Skeletal muscle tissue (tissue), 4 donors: ENCODE data around the gene NLN. TPM values are rescaled to one million over a fixed set of nuclear protein-coding genes. Genes with fewer than 3 reads are reported as not detected.
"Not testable (repeated sequence)": the region's sequence is repeated elsewhere in the genome, so short reads cannot be mapped to it uniquely, and the experiment has no call there.

ENCODE experiments used
- H3K27ac ChIP-seq: one replicate; pipeline ENCODE4 v1.7.0; 2013; ENCODE audit warnings: mild to moderate bottlenecking, low read depth, low read length, inconsistent platforms
- H3K27me3 ChIP-seq, 3 donors: one replicate each; pipeline ENCODE4 v1.7.0; 2013; ENCODE audit warnings: low read length in 3 of 3; ENCODE audit not compliant: control insufficient read depth in 3 of 3, insufficient read depth in 3 of 3
- H3K36me3 ChIP-seq, 3 donors: one replicate each; pipeline ENCODE4 v1.7.0; 2013; ENCODE audit warnings: low read length in 3 of 3; ENCODE audit not compliant: control insufficient read depth in 3 of 3, insufficient read depth in 3 of 3
- H3K4me1 ChIP-seq, 3 donors: one replicate each; pipeline ENCODE4 v1.7.0; 2013; ENCODE audit warnings: low read length in 3 of 3, mild to moderate bottlenecking in 3 of 3; ENCODE audit not compliant: control insufficient read depth in 3 of 3, insufficient read depth in 3 of 3
- H3K4me3 ChIP-seq, 3 donors: one replicate each; pipeline ENCODE4 v1.7.0; 2013; ENCODE audit warnings: low read length in 3 of 3
- H3K9ac ChIP-seq, 3 donors: one replicate each; pipeline ENCODE4 v1.7.0; 2013; ENCODE audit warnings: low read length in 3 of 3, mild to moderate bottlenecking in 3 of 3, moderate library complexity in 2 of 3, low read depth in 1 of 3
- H3K9me3 ChIP-seq, 3 donors: one replicate each; pipeline ENCODE4 v1.7.0; 2013; ENCODE audit warnings: low read length in 3 of 3; ENCODE audit not compliant: control insufficient read depth in 3 of 3
- total RNA-seq: library from RNA; depleted of rRNA; stranded (reverse); fragments of >200 nt; gene quantifications from one replicate; pipeline ENCODE4 v1.2.3, GENCODE V29; 2014
- donor health status: Osteomylitis.

NLN gene
- total RNA-seq, 1 donor from 2014 or later = 18.8 TPM

GRCh38 chr5:65802820-65803219, 80.8 kb downstream of the NLN start:
- H3K36me3 ChIP-seq = peaks cover 0 to 9% (median 8%) of the 10 kb centered on the region in 3 donors
- H3K9me3 ChIP-seq = no peaks in the 10 kb centered on the region
- no peak overlapping the region for H3K9ac ChIP-seq
- H3K27ac ChIP-seq = no peak overlapping the region
- H3K27me3 ChIP-seq = no peaks in the 10 kb centered on the region
- no peak overlapping the region for H3K4me3 ChIP-seq
- peaks cover 0 to 3% (median 0%) of the 10 kb centered on the region in 3 donors for H3K4me1 ChIP-seq

- Histone ChIP-seq H3K27me3 (no peaks in the 10 kb centered on the region), H3K27ac (no peak overlapping the region), H3K4me1 (peaks cover 0 to 3% (median 0%) of the 10 kb centered on the region in 3 donors), H3K9ac (no peak overlapping the region), H3K4me3 (no peak overlapping the region), H3K9me3 (no peaks in the 10 kb centered on the region), H3K36me3 (peaks cover 0 to 3% (median 3%) of the 10 kb centered on the region in 3 donors)
Measured at GRCh38 chr5:65803699-65804391, 81.8 kb downstream of the NLN start.

GRCh38 chr5:65805089-65805488, 83.1 kb downstream of the NLN start:
- Histone ChIP-seq H3K4me3 (no peak overlapping the region), H3K4me1 (peaks cover 0 to 3% (median 0%) of the 10 kb centered on the region in 3 donors), H3K9ac (no peak overlapping the region), H3K9me3 (no peaks in the 10 kb centered on the region), H3K36me3 (peaks cover 0 to 12% (median 8%) of the 10 kb centered on the region in 3 donors), H3K27ac (no peak overlapping the region), H3K27me3 (no peaks in the 10 kb centered on the region)

- not testable (repeated sequence) for H3K27ac ChIP-seq, H3K9ac ChIP-seq, H3K4me3 ChIP-seq, H3K27me3 ChIP-seq, H3K9me3 ChIP-seq, H3K4me1 ChIP-seq
- peaks cover 4 to 14% (median 12%) of the 10 kb centered on the region in 3 donors for H3K36me3 ChIP-seq
Measured at GRCh38 chr5:65807494-65807893, 85.5 kb downstream of the NLN start.

GRCh38 chr5:65808251-65808741, 86.3 kb downstream of the NLN start:
- no peaks in the 10 kb centered on the region for H3K27me3 ChIP-seq
- no peak overlapping the region for H3K27ac ChIP-seq
- H3K9ac ChIP-seq = no peak overlapping the region
- peaks cover 6 to 14% (median 10%) of the 10 kb centered on the region in 3 donors for H3K36me3 ChIP-seq
- H3K9me3 ChIP-seq = no peaks in the 10 kb centered on the region
- H3K4me1 ChIP-seq = no peaks in the 10 kb centered on the region
- H3K4me3 ChIP-seq = no peak overlapping the region

GRCh38 chr5:65808818-65809217, 86.8 kb downstream of the NLN start:
- Histone ChIP-seq H3K36me3 (peaks cover 6 to 14% (median 10%) of the 10 kb centered on the region in 3 donors), H3K4me3 (no peak overlapping the region), H3K9ac (no peak overlapping the region), H3K27me3 (no peaks in the 10 kb centered on the region), H3K9me3 (no peaks in the 10 kb centered on the region), H3K27ac (no peak overlapping the region), H3K4me1 (no peaks in the 10 kb centered on the region)

- H3K9ac ChIP-seq = no peak overlapping the region
- H3K36me3 ChIP-seq = peaks cover 6 to 11% (median 10%) of the 10 kb centered on the region in 3 donors
- no peaks in the 10 kb centered on the region for H3K4me1 ChIP-seq
- H3K4me3 ChIP-seq = no peak overlapping the region
- H3K27me3 ChIP-seq = no peaks in the 10 kb centered on the region
- no peak overlapping the region for H3K27ac ChIP-seq
- no peaks in the 10 kb centered on the region for H3K9me3 ChIP-seq
Measured at GRCh38 chr5:65809817-65810531, 88.0 kb downstream of the NLN start.

GRCh38 chr5:65811004-65811403, 89.0 kb downstream of the NLN start:
- no peak overlapping the region for H3K4me3 ChIP-seq
- no peak overlapping the region for H3K9ac ChIP-seq
- H3K27ac ChIP-seq = no peak overlapping the region
- peaks cover 6 to 11% (median 10%) of the 10 kb centered on the region in 3 donors for H3K36me3 ChIP-seq
- no peaks in the 10 kb centered on the region for H3K27me3 ChIP-seq
- no peaks in the 10 kb centered on the region for H3K4me1 ChIP-seq
- H3K9me3 ChIP-seq = no peaks in the 10 kb centered on the region

GRCh38 chr5:65811885-65812284, 89.9 kb downstream of the NLN start:
- Histone ChIP-seq H3K4me3 (no peak overlapping the region), H3K27me3 (no peaks in the 10 kb centered on the region), H3K9ac (no peak overlapping the region), H3K36me3 (peaks cover 6 to 11% (median 10%) of the 10 kb centered on the region in 3 donors), H3K4me1 (no peaks in the 10 kb centered on the region), H3K27ac (no peak overlapping the region), H3K9me3 (no peaks in the 10 kb centered on the region)

GRCh38 chr5:65812648-65813047, 90.6 kb downstream of the NLN start:
- H3K27ac ChIP-seq = no peak overlapping the region
- H3K36me3 ChIP-seq = peaks cover 6 to 11% (median 10%) of the 10 kb centered on the region in 3 donors
- H3K4me3 ChIP-seq = no peak overlapping the region
- H3K9ac ChIP-seq = no peak overlapping the region
- no peaks in the 10 kb centered on the region for H3K27me3 ChIP-seq
- H3K9me3 ChIP-seq = no peaks in the 10 kb centered on the region
- H3K4me1 ChIP-seq = no peaks in the 10 kb centered on the region
